Transverse colon (tissue), 4 donors: Measurements from ENCODE around the gene PTPRN2. TPM values are rescaled to one million over a fixed set of nuclear protein-coding genes. Genes with fewer than 3 reads are reported as not detected.

Experiments
- DNase-seq: peaks from one replicate; pipeline ENCODE4 v3.0.0-alpha.2; 2019
- H3K27ac ChIP-seq, 4 donors: fragments of 200-600 bp; sonication (generic); 2 replicates each; pipeline ENCODE4 v1.5.1; 2016 to 2018; ENCODE audit warnings: inconsistent platforms in 4 of 4
- H3K27me3 ChIP-seq: fragments of 200-600 bp; sonication (generic); 2 replicates; pipeline ENCODE4 v1.5.1; 2017; ENCODE audit warnings: inconsistent platforms
- H3K36me3 ChIP-seq, 4 donors: fragments of 200-600 bp; sonication (generic); 2 replicates each; pipeline ENCODE4 v1.5.1; 2017 to 2019; ENCODE audit warnings: inconsistent platforms in 4 of 4
- H3K4me1 ChIP-seq, 4 donors: fragments of 200-600 bp; sonication (generic); 2 replicates each; pipeline ENCODE4 v1.5.1; 2017 to 2020; ENCODE audit warnings: inconsistent platforms in 4 of 4
- H3K4me3 ChIP-seq, 4 donors: fragments of 200-600 bp; sonication (generic); 1 replicate in 1 of 4; 2 replicates in 3 of 4; pipeline versions ENCODE4 v1.5.1 to v1.6.1; 2017 to 2019; ENCODE audit warnings: inconsistent platforms in 4 of 4
- H3K9me3 ChIP-seq, 2 donors: fragments of 200-600 bp; sonication (generic); 2 replicates each; pipeline ENCODE4 v1.5.1; 2017 to 2019; ENCODE audit warnings: inconsistent platforms in 2 of 2
- CTCF ChIP-seq, 5 experiments: fragments of 200-600 bp in 3 of 5; fragments of 450-650 bp in 2 of 5; sonication (generic) in 3 of 5; IDR thresholded peaks; 1 replicate in 2 of 5; 2 replicates in 3 of 5; pipeline ENCODE4 v1.5.1; 2016 to 2017; ENCODE audit warnings: antibody characterized with exemption in 5 of 5, inconsistent platforms in 3 of 5, mild to moderate bottlenecking in 2 of 5, moderate library complexity in 1 of 5
- EP300 ChIP-seq: sonication (generic); formaldehyde crosslinking; IDR thresholded peaks from one replicate; pipeline ENCODE4 v1.6.1; 2017; ENCODE audit warnings: antibody characterized with exemption, low read depth
- POLR2A ChIP-seq: fragments of 450-650 bp; IDR thresholded peaks from one replicate; pipeline ENCODE4 v1.6.1; 2016; ENCODE audit warnings: antibody characterized with exemption, mild to moderate bottlenecking, moderate library complexity
- POLR2AphosphoS5 ChIP-seq, 3 donors: sonication (generic); formaldehyde crosslinking; IDR thresholded peaks; one replicate each; pipeline ENCODE4 v1.6.1; 2016; ENCODE audit warnings: antibody characterized with exemption in 3 of 3
- WGBS, 2 donors: methylation state at CpG; one replicate each; pipeline ENCODE4 v1.1.5; 2018; ENCODE audit warnings: low coverage in 1 of 2; 5-methylcytosine and 5-hydroxymethylcytosine counted together
- in situ Hi-C, 4 donors: fragments of 200-750 bp; cut with MboI; loops; one replicate each; pipeline versions ENCODE4 v1.15.0 to v1.15.1; 2017; ENCODE audit warnings: low sequenced_read_pairs in 3 of 4, low pct_ligation_motif_present in 1 of 4, low pct_unique_long_range_greater_than_20kb in 1 of 4
- intact Hi-C: fragments of 100-400 bp; cut with DNase I; formaldehyde crosslinking; loops from one replicate; pipeline ENCODE4 v1.15.1; 2023; ENCODE audit warnings: low total_unique reads
- total RNA-seq, 4 donors: library from RNA; depleted of rRNA; stranded (reverse); fragments of >200 nt; gene quantifications; one replicate each; pipeline ENCODE4 v1.1.0, GENCODE V29; 2016

The PTPRN2 gene
- total RNA-seq, 4 donors from 2014 or later, result 15.4 to 31.1 (median 21.8) TPM

GRCh38 chr7:158051776-158052175 is 535.8 kb downstream of the PTPRN2 start:
- no peak for TF ChIP-seq POLR2A
- no peak for TF ChIP-seq POLR2AphosphoS5 (IDR thresholded peaks at IDR 0.05)
- no peak for TF ChIP-seq EP300
- no peak for TF ChIP-seq CTCF (IDR thresholded peaks at IDR 0.05)
- intact Hi-C loops (loop anchor here (10.0 kb wide), 1 partner anchor 863 kb away; no protein-coding TSS in a partner anchor), in situ Hi-C loops (no loop called here)
- no peak overlapping the region for H3K27ac ChIP-seq
- no peaks in the 10 kb centered on the region for H3K36me3 ChIP-seq
- DNase-seq, result no peak
- H3K27me3 ChIP-seq, result no peaks in the 10 kb centered on the region
- H3K4me3 ChIP-seq, result no peak overlapping the region
- H3K4me1 ChIP-seq, result no peaks in the 10 kb centered on the region
- WGBS, 2 donors, result 71 to 78% methylated on average over 5 to 6 of the region's 6 CpGs
- no peaks in the 10 kb centered on the region for H3K9me3 ChIP-seq

- H3K36me3 ChIP-seq, result no peaks in the 10 kb centered on the region
- H3K4me1 ChIP-seq, result no peaks in the 10 kb centered on the region
- in situ Hi-C loops (no loop called here), intact Hi-C loops (loop anchor here (10.0 kb wide), 1 partner anchor 864 kb away; no protein-coding TSS in a partner anchor)
- no peak for DNase-seq
- no peaks in the 10 kb centered on the region for H3K27me3 ChIP-seq
- H3K27ac ChIP-seq, result no peak overlapping the region
- TF ChIP-seq POLR2A (no peak), POLR2AphosphoS5 (IDR thresholded peaks at IDR 0.05) (no peak), EP300 (no peak), CTCF (IDR thresholded peaks at IDR 0.05) (no peak)
- no peak overlapping the region for H3K4me3 ChIP-seq
- H3K9me3 ChIP-seq, result no peaks in the 10 kb centered on the region
- WGBS, 2 donors, result 93 to 95% methylated on average over 5 to 8 of the region's 10 CpGs
Measured at GRCh38 chr7:158050978-158051651, 536.5 kb downstream of the PTPRN2 start.

GRCh38 chr7:158050441-158050977 is 537.1 kb downstream of the PTPRN2 start:
- 71 to 80% methylated on average over 3 to 9 of the region's 10 CpGs for WGBS, 2 donors

More at GRCh38 chr7:158050441-158050977, 537.1 kb downstream of the PTPRN2 start:
- Histone ChIP-seq H3K27me3 (no peaks in the 10 kb centered on the region), H3K4me1 (no peaks in the 10 kb centered on the region), H3K9me3 (no peaks in the 10 kb centered on the region), H3K27ac (no peak overlapping the region), H3K4me3 (no peak overlapping the region), H3K36me3 (no peaks in the 10 kb centered on the region)
- in situ Hi-C loops, result no loop called here
- TF ChIP-seq CTCF (IDR thresholded peaks at IDR 0.05), result no peak
- TF ChIP-seq EP300, result no peak
- TF ChIP-seq POLR2A, result no peak
- TF ChIP-seq POLR2AphosphoS5 (IDR thresholded peaks at IDR 0.05), result no peak
- no peak for DNase-seq
- intact Hi-C loops, result loop anchor here (10.0 kb wide), 1 partner anchor 864 kb away; no protein-coding TSS in a partner anchor
